ENCODE measurements around the gene MAP3K10. TPM values are rescaled to one million over a fixed set of nuclear protein-coding genes. Genes with fewer than 3 reads are reported as not detected.
A peak's percentile ranks its signal among the peaks of the same experiment; 100 is the strongest.
"Not testable (repeated sequence)": the region's sequence is repeated elsewhere in the genome, so short reads cannot be mapped to it uniquely, and the experiment has no call there.

MAP3K10 gene
- total RNA-seq, 1 donor from 2014 or later: 22.7 TPM

DNA sequence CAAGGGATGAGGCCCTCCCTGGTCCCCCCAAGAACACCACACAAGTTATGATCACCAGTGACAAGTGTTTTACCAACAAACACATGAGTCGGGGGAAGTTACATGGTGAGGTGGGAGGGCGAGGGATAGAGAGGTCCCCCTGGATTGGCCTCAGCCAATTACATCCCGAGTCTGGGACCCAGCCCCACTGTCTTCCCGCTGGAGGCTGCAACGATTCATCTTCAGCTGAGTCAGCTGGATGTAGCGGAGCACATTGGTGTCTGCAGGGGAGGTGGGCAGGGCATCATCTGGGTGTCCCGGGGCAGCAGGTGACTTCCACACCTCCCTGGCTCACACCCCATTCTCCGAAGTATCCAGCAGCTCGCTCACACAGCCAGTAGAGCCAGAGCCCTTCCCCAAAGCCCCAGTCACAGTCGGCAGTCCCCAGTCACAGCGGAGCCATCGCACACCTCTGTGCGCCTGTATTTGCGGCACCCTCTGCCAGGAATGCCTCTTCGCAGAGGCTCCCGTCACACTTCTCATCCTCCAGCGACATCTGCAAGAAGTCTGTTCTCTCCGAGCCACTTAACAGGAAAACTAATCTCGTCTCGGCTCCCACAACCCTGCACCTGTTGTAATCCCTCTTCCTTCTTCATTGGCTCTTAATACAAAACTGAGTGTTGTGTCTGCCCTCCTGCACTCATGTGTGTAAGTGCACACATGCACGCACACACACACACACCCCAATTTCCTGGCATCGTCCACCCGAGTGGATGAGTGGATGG, 25.0 kb downstream of the MAP3K10 start:
- Mint-ChIP-seq H3K27ac (ENCODE audit: unreplicated experiment) (no peak overlapping the region), H3K36me3 (ENCODE audit: low read depth) (peaks cover 7% of the 10 kb centered on the region), H3K27me3 (ENCODE audit: low read depth) (peaks cover 19% of the 10 kb centered on the region), H3K4me3 (ENCODE audit: unreplicated experiment) (no peak overlapping the region), H3K4me1 (ENCODE audit: low read depth) (peaks cover 13% of the 10 kb centered on the region), H3K9me3 (ENCODE audit: low read depth) (no peaks in the 10 kb centered on the region)
- TF ChIP-seq, protein P1, sequence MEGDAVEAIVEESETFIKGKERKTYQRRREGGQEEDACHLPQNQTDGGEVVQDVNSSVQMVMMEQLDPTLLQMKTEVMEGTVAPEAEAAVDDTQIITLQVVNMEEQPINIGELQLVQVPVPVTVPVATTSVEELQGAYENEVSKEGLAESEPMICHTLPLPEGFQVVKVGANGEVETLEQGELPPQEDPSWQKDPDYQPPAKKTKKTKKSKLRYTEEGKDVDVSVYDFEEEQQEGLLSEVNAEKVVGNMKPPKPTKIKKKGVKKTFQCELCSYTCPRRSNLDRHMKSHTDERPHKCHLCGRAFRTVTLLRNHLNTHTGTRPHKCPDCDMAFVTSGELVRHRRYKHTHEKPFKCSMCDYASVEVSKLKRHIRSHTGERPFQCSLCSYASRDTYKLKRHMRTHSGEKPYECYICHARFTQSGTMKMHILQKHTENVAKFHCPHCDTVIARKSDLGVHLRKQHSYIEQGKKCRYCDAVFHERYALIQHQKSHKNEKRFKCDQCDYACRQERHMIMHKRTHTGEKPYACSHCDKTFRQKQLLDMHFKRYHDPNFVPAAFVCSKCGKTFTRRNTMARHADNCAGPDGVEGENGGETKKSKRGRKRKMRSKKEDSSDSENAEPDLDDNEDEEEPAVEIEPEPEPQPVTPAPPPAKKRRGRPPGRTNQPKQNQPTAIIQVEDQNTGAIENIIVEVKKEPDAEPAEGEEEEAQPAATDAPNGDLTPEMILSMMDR (IDR thresholded peaks at IDR 0.05): no peak
- no peak for DNase-seq (ENCODE audit: low spot score)

DNA sequence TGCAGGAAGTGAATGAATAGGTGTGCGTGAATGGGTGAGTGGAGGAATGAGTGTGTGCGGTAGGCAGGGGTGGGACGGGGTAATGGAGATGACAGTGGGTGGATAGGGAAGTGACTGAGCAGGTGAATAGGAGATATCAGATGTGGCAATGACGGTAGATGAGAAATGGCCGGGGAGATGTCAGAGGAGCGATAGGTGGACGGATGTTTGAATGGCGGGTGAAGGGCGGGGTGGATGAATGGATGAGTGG, 25.5 kb downstream of the MAP3K10 start:
- H3K4me1 Mint-ChIP-seq (ENCODE audit: low read depth): peaks cover 13% of the 10 kb centered on the region
- H3K4me3 Mint-ChIP-seq (ENCODE audit: unreplicated experiment): no peak overlapping the region
- H3K36me3 Mint-ChIP-seq (ENCODE audit: low read depth): peaks cover 5% of the 10 kb centered on the region
- TF ChIP-seq, protein P1 (IDR thresholded peaks at IDR 0.05): no peak
- no peaks in the 10 kb centered on the region for H3K9me3 Mint-ChIP-seq (ENCODE audit: low read depth)
- H3K27me3 Mint-ChIP-seq (ENCODE audit: low read depth): peaks cover 19% of the 10 kb centered on the region
- no peak for DNase-seq (ENCODE audit: low spot score)
- H3K27ac Mint-ChIP-seq (ENCODE audit: unreplicated experiment): no peak overlapping the region

DNA sequence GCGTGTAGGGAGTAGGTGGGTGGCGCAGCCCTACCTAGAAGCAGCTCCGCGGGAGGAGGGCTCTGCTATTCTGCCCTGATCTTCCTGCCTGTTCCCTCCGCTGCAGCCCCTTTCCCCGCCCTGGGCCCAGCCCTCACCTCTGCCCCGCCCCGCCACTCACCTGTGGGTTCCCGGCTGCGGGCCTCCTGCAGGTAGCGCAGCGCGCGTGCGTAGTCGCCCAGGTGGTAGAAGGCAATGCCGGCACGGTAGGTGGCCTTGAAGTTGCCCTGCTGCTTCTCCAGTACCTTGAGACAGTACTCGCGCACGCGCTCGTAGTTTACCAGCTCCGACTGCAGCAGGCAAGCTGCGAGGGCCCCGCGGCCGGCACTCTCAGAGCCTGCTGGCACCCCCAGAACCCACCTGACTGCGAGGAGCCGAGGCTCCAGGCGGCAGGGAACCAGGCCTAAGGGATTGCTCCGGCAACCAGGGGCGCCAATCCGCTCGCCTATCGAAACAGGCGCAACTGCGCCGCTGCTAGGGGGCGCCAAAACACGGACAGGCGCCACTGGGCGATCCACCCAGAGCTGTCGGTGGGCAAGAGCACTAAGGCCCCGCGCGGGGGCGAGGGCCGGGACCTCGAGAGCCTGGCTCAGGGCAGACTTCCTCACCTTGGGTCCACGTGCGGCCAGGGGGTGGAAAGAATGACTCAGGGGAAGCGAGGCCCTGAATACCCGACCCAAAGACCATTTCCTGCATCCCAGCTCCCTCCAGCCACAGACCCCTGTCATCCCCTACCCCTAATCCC, 26.0 kb downstream of the MAP3K10 start:
- H3K36me3 Mint-ChIP-seq (ENCODE audit: low read depth): peaks cover 4% of the 10 kb centered on the region
- peaks cover 19% of the 10 kb centered on the region for H3K27me3 Mint-ChIP-seq (ENCODE audit: low read depth)
- TF ChIP-seq, protein P1 (IDR thresholded peaks at IDR 0.05): peak; percentile 63
- no peak for DNase-seq (ENCODE audit: low spot score)
- no peak overlapping the region for H3K4me3 Mint-ChIP-seq (ENCODE audit: unreplicated experiment)
- H3K4me1 Mint-ChIP-seq (ENCODE audit: low read depth): peaks cover 17% of the 10 kb centered on the region
- no peak overlapping the region for H3K27ac Mint-ChIP-seq (ENCODE audit: unreplicated experiment)
- peaks cover 3% of the 10 kb centered on the region for H3K9me3 Mint-ChIP-seq (ENCODE audit: low read depth)

DNA sequence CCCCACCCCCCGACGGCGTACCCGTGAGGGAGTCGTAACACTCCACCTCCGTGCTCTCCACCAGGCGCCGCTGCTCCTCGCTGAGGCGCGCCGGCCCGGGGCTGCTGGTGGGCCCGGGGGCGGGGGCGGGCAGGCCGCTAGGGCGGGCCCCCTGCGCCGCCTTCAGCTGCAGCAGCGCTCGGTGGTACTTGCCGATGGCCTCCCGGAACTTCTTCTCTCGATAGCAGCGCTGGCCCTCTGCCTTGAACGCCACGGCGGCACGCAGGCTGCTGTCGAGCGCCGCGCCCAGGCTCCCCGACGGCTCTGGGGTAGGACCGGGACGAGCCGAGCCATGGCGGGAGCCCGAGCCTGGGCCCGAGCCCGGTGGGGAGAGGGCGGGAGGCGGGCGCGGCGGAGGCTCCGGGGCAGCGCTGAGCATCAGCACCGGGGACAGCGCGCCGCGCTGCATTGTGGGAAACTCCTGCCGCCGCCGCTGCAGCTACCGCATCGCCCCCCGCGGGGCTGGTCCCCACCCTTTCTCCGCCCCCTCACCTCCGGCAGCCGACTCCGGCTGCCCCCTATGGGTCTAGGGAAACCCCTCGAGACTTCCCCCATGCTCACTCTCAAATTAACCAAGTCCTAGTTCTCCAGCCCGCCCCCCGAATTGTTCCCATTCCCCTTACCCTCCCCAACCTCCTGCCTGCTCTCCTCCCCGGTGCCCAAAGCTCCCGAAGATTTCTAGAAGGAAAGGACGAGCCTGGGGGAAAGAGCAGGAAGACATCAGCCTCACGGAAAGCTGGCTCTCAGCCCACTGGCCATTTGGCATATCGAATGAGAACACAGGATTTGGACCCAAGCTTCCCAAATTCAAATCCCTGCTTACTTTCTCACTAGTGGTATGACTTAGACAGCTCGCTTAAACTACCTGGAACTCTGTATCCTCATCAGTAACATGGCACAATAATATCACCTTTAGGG, 27.0 kb downstream of the MAP3K10 start, which contains the start of gene TTC9B:
TTC9B (minus strand) TSS at position 451 of the 957 bp plus-strand sequence; CDS start at position 448, 3 bp downstream.
- Mint-ChIP-seq H3K9me3 (ENCODE audit: low read depth) (peaks cover 3% of the 10 kb centered on the region), H3K27me3 (ENCODE audit: low read depth) (peaks cover 19% of the 10 kb centered on the region), H3K27ac (ENCODE audit: unreplicated experiment) (no peak within 1 kb of the TSS), H3K4me1 (ENCODE audit: low read depth) (peaks cover 17% of the 10 kb centered on the region), H3K36me3 (ENCODE audit: low read depth) (no peaks in the 10 kb centered on the region), H3K4me3 (ENCODE audit: unreplicated experiment) (peak within 1 kb of the TSS; percentile 38)
- TF ChIP-seq, protein P1 (IDR thresholded peaks at IDR 0.05): no peak
- no peak for DNase-seq (ENCODE audit: low spot score)

- peaks cover 19% of the 10 kb centered on the region for H3K27me3 Mint-ChIP-seq (ENCODE audit: low read depth)
- H3K27ac Mint-ChIP-seq (ENCODE audit: unreplicated experiment); H3K9me3 Mint-ChIP-seq (ENCODE audit: low read depth); H3K36me3 Mint-ChIP-seq (ENCODE audit: low read depth); DNase-seq (ENCODE audit: low spot score): not testable (repeated sequence)
- peaks cover 17% of the 10 kb centered on the region for H3K4me1 Mint-ChIP-seq (ENCODE audit: low read depth)
- peak overlapping the region; percentile 38 for H3K4me3 Mint-ChIP-seq (ENCODE audit: unreplicated experiment)
These were observed 27.8 kb downstream of the MAP3K10 start for GRCh38 chr19:40219029-40219428.

All from chondrocyte (in vitro differentiated cells).